Fibroblast of the aortic adventitia (primary cell): ENCODE measurements around the gene PHIP. TPM values are rescaled to one million over a fixed set of nuclear protein-coding genes. Genes with fewer than 3 reads are reported as not detected.

ENCODE experiments used
- DNase-seq: peaks from one replicate; pipeline ENCODE4 v3.0.0-alpha.2; 2010; ENCODE audit warnings: low read depth
- H3K4me3 ChIP-seq: 2 replicates; pipeline ENCODE4 v1.5.1; 2011; ENCODE audit warnings: low read depth, mild to moderate bottlenecking, control low read depth, low read length, moderate library complexity
- total RNA-seq: library from RNA; depleted of rRNA; stranded (reverse); fragments of >200 nt; gene quantifications from 2 replicates; pipeline ENCODE4 v1.2.3, GENCODE V29; 2012; ENCODE audit warnings: low replicate concordance
- TF ChIP-seq, protein P1 (sequence below): IDR thresholded peaks from 2 replicates; pipeline ENCODE4 v1.5.1; 2011; ENCODE audit warnings: mild to moderate bottlenecking, low read length, control low read depth, inconsistent platforms; ENCODE audit not compliant: insufficient read depth

Gene PHIP
- total RNA-seq, 1 donor = 34.3 TPM

DNA sequence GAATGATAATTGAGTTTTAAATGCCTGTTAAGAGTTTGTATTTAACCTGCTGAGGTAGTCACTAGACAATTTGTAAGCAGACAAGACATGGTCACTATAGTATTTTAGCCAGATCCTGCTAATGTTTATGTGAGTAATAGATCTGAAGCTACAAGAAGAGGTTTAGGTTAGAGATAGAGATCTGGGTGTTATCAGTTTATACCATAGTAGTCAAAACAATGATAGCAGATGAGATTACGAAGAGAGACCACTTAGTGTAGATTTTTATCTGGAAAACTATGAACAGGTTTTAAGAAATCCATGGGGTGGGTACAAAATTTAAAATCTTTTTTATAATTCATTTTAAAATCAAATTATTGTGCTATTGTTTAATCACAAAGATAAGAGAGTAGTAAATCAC is 47.5 kb downstream of the PHIP start:
- no peak for DNase-seq
- H3K4me3 ChIP-seq = no peak overlapping the region
- TF ChIP-seq, protein P1, sequence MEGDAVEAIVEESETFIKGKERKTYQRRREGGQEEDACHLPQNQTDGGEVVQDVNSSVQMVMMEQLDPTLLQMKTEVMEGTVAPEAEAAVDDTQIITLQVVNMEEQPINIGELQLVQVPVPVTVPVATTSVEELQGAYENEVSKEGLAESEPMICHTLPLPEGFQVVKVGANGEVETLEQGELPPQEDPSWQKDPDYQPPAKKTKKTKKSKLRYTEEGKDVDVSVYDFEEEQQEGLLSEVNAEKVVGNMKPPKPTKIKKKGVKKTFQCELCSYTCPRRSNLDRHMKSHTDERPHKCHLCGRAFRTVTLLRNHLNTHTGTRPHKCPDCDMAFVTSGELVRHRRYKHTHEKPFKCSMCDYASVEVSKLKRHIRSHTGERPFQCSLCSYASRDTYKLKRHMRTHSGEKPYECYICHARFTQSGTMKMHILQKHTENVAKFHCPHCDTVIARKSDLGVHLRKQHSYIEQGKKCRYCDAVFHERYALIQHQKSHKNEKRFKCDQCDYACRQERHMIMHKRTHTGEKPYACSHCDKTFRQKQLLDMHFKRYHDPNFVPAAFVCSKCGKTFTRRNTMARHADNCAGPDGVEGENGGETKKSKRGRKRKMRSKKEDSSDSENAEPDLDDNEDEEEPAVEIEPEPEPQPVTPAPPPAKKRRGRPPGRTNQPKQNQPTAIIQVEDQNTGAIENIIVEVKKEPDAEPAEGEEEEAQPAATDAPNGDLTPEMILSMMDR = no peak

GRCh38 chr6:79030023-79030422 is 48.0 kb downstream of the PHIP start:
- no peak for DNase-seq
- TF ChIP-seq, protein P1 = no peak
- no peak overlapping the region for H3K4me3 ChIP-seq

GRCh38 chr6:79028641-79029314 is 49.3 kb downstream of the PHIP start:
- TF ChIP-seq, protein P1 = no peak
- no peak for DNase-seq
- H3K4me3 ChIP-seq = no peak overlapping the region

GRCh38 chr6:79011940-79012339 is 66.1 kb downstream of the PHIP start:
- TF ChIP-seq, protein P1 = no peak
- DNase-seq = no peak
- no peak overlapping the region for H3K4me3 ChIP-seq

DNA sequence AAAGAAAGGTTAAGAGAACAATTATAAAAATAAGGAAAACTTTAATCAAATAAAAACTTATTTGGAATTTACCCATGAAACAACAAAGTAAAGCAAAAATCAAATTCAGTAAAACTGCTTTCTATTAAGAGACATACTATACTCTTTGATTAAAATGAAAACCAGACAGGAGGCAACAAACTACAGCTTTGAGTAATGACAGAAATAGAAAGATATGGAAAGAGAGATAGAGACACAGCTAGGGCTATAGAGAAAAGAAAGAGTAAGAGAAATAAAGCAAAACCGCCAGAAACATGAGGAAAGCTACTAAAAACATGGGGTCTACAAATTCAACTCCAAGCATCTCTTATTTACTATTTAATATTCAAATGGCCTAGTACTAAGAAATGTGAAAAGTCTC is 67.6 kb downstream of the PHIP start:
- no peak for DNase-seq
- no peak overlapping the region for H3K4me3 ChIP-seq
- TF ChIP-seq, protein P1 = no peak

DNA sequence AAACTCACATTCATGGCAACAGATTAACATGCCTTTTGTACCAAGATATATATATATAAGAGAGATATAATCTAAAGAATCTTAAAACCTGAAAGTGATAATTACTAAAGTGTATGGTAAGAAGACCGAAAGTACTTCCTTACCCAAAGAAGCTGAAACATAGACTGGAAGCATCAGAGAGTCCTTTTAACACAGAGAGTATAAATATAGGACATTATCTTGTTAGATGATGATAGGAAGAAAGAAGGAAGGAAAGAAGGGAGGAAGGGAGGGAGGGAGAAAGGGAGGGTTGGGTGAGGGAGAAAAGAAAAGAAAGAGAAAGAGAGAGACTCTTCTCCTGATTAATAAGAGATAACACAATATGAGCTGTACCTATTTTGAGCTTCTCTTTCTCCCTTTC is 68.2 kb downstream of the PHIP start:
- no peak for DNase-seq
- TF ChIP-seq, protein P1 = no peak

DNA sequence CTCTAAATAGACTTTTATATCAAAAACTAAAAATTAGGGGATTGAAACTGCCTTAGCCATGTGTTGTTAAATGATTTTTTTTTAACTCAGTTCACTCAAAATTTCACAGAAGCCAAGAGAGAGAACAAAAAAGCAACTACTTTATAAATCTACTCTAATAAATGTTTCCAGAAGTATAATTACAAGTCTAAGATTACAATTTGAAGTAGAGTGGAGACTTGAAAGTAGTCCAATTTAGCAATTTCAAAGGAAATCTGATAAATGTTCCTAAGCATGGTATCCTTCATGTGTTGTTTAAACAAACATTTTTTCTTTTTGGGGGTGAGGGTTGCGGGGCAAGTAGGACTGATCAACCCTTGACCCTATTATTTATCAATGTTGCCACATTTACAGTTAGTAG is 72.6 kb downstream of the PHIP start:
- no peak overlapping the region for H3K4me3 ChIP-seq
- no peak for DNase-seq
- TF ChIP-seq, protein P1 = no peak

More for the DNA sequence above, 68.2 kb downstream of the PHIP start:
- no peak overlapping the region for H3K4me3 ChIP-seq
